ENCODE measurements around the gene GOLGB1.
A peak's percentile ranks its signal among the peaks of the same experiment; 100 is the strongest.

Gene GOLGB1

DNA sequence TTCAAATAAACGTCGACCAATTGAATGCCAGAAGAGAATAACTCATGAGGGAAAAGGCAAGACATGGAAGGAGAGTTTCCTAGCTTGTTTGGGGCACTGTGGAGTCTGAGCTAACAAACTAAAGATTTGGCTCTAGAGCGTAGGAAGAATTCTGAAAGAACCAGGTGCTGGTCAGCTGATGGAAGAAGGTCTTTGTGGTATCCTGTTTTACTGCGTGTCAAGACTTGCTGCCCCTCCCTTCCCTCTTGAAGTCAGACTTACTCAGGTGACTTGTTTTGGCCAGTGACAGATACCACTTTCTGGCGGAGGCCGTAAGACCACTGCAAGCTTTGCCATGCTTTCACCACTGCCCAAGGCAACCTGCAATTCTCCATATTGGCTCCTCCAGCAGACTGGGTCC lies 88.2 kb downstream of the GOLGB1 start:
- Histone ChIP-seq H3K4me1 (ENCODE audit: control insufficient read depth, insufficient read depth, low read length, poor library complexity, severe bottlenecking) (peaks cover 38% of the 10 kb centered on the region), H3K4me3 (ENCODE audit: insufficient read depth, low read depth, low read length, poor library complexity, severe bottlenecking) (no peak overlapping the region), H3K36me3 (ENCODE audit: control insufficient read depth, insufficient read depth, low read length) (peaks cover 45% of the 10 kb centered on the region), H3K27me3 (replicated peaks; ENCODE audit: control insufficient read depth, insufficient read depth, low read length, poor library complexity, severe bottlenecking) (no peaks in the 10 kb centered on the region), H3K9me3 (ENCODE audit: control insufficient read depth, low read length) (no peaks in the 10 kb centered on the region), H3K27ac (ENCODE audit: insufficient read depth, low read length, poor library complexity, severe bottlenecking) (peak overlapping the region; percentile 88)
- no peak for DNase-seq

GRCh38 chr3:121660356-121661171 lies 89.0 kb downstream of the GOLGB1 start, which contains the start of gene HCLS1:
TSS of gene HCLS1 (minus strand) at chr3:121660903. CDS start at chr3:121658347, 2,556 bp downstream.
- Histone ChIP-seq H3K36me3 (ENCODE audit: control insufficient read depth, insufficient read depth, low read length) (peaks cover 42% of the 10 kb centered on the region), H3K9me3 (ENCODE audit: control insufficient read depth, low read length) (no peaks in the 10 kb centered on the region), H3K27me3 (replicated peaks; ENCODE audit: control insufficient read depth, insufficient read depth, low read length, poor library complexity, severe bottlenecking) (no peaks in the 10 kb centered on the region), H3K4me3 (ENCODE audit: insufficient read depth, low read depth, low read length, poor library complexity, severe bottlenecking) (peak within 1 kb of the TSS; percentile 50), H3K27ac (ENCODE audit: insufficient read depth, low read length, poor library complexity, severe bottlenecking) (peak within 1 kb of the TSS; percentile 88), H3K4me1 (ENCODE audit: control insufficient read depth, insufficient read depth, low read length, poor library complexity, severe bottlenecking) (peaks cover 38% of the 10 kb centered on the region)
- peak; percentile 48 to 66 (median 63) for DNase-seq

DNA sequence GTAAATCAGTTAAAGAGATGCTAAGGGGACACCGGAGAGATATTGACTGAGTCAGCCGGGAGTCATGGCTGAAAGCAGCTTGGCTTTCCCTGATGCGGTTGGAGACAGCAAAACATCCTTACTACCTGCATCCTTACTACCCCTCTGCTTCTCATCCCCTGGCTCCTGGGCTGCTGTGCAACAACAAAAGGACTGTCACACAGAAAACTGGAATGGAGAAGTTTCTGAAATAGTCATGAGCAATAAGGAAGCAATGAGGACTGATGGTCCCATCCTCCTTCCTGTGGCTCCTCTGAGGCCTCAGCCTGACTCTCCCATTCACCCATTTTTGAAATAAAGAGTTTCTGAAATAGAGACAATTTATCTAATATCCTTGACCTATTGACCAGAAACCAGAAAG lies 90.0 kb downstream of the GOLGB1 start:
- H3K9me3 ChIP-seq (ENCODE audit: control insufficient read depth, low read length) = no peaks in the 10 kb centered on the region
- peak overlapping the region; percentile 50 for H3K4me3 ChIP-seq (ENCODE audit: insufficient read depth, low read depth, low read length, poor library complexity, severe bottlenecking)
- H3K27me3 ChIP-seq (replicated peaks; ENCODE audit: control insufficient read depth, insufficient read depth, low read length, poor library complexity, severe bottlenecking) = no peaks in the 10 kb centered on the region
- H3K27ac ChIP-seq (ENCODE audit: insufficient read depth, low read length, poor library complexity, severe bottlenecking) = peak overlapping the region; percentile 88
- peaks cover 43% of the 10 kb centered on the region for H3K4me1 ChIP-seq (ENCODE audit: control insufficient read depth, insufficient read depth, low read length, poor library complexity, severe bottlenecking)
- DNase-seq = no peak
- peaks cover 32% of the 10 kb centered on the region for H3K36me3 ChIP-seq (ENCODE audit: control insufficient read depth, insufficient read depth, low read length)

- Histone ChIP-seq H3K4me1 (ENCODE audit: control insufficient read depth, insufficient read depth, low read length, poor library complexity, severe bottlenecking) (peaks cover 43% of the 10 kb centered on the region), H3K9me3 (ENCODE audit: control insufficient read depth, low read length) (no peaks in the 10 kb centered on the region), H3K27ac (ENCODE audit: insufficient read depth, low read length, poor library complexity, severe bottlenecking) (peak overlapping the region; percentile 88), H3K36me3 (ENCODE audit: control insufficient read depth, insufficient read depth, low read length) (peaks cover 28% of the 10 kb centered on the region), H3K4me3 (ENCODE audit: insufficient read depth, low read depth, low read length, poor library complexity, severe bottlenecking) (peak overlapping the region; percentile 50), H3K27me3 (replicated peaks; ENCODE audit: control insufficient read depth, insufficient read depth, low read length, poor library complexity, severe bottlenecking) (no peaks in the 10 kb centered on the region)
- DNase-seq = no peak
Observed at GRCh38 chr3:121658716-121659435, 90.7 kb downstream of the GOLGB1 start.

- H3K27ac ChIP-seq (ENCODE audit: insufficient read depth, low read length, poor library complexity, severe bottlenecking) = peak overlapping the region; percentile 41
Observed at GRCh38 chr3:121654493-121655385, 94.8 kb downstream of the GOLGB1 start.

DNA sequence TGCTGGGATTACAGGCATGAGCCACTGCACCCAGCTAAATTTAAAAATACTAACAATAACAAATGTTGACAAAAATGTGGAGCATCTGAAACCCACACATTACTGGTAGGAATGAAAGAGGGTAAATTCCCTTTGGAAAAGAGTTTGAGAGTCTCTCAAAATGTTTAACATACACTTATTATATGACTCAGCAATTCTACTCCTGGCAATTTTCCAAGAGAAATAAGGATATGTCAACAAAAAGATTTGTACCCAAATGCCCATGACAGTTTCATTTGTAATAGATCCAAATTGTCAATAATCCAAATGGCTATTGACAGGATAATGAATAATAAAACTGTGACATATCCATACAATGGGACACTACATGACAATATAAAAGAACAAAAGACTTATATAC lies 97.9 kb downstream of the GOLGB1 start:
- Histone ChIP-seq H3K27ac (ENCODE audit: insufficient read depth, low read length, poor library complexity, severe bottlenecking) (no peak overlapping the region), H3K9me3 (ENCODE audit: control insufficient read depth, low read length) (no peaks in the 10 kb centered on the region), H3K36me3 (ENCODE audit: control insufficient read depth, insufficient read depth, low read length) (peaks cover 42% of the 10 kb centered on the region), H3K27me3 (replicated peaks; ENCODE audit: control insufficient read depth, insufficient read depth, low read length, poor library complexity, severe bottlenecking) (no peaks in the 10 kb centered on the region), H3K4me3 (ENCODE audit: insufficient read depth, low read depth, low read length, poor library complexity, severe bottlenecking) (no peak overlapping the region), H3K4me1 (ENCODE audit: control insufficient read depth, insufficient read depth, low read length, poor library complexity, severe bottlenecking) (peaks cover 11% of the 10 kb centered on the region)
- DNase-seq = no peak

More at GRCh38 chr3:121654493-121655385, 94.8 kb downstream of the GOLGB1 start:
- H3K27me3 ChIP-seq (replicated peaks; ENCODE audit: control insufficient read depth, insufficient read depth, low read length, poor library complexity, severe bottlenecking) = no peaks in the 10 kb centered on the region
- no peak for DNase-seq
- no peaks in the 10 kb centered on the region for H3K9me3 ChIP-seq (ENCODE audit: control insufficient read depth, low read length)
- no peak overlapping the region for H3K4me3 ChIP-seq (ENCODE audit: insufficient read depth, low read depth, low read length, poor library complexity, severe bottlenecking)
- H3K36me3 ChIP-seq (ENCODE audit: control insufficient read depth, insufficient read depth, low read length) = peaks cover 45% of the 10 kb centered on the region
- peaks cover 38% of the 10 kb centered on the region for H3K4me1 ChIP-seq (ENCODE audit: control insufficient read depth, insufficient read depth, low read length, poor library complexity, severe bottlenecking)

GRCh38 chr3:121649645-121650044 lies 99.9 kb downstream of the GOLGB1 start:
- DNase-seq = no peak
- no peaks in the 10 kb centered on the region for H3K27me3 ChIP-seq (replicated peaks; ENCODE audit: control insufficient read depth, insufficient read depth, low read length, poor library complexity, severe bottlenecking)
- no peak overlapping the region for H3K4me3 ChIP-seq (ENCODE audit: insufficient read depth, low read depth, low read length, poor library complexity, severe bottlenecking)
- peaks cover 39% of the 10 kb centered on the region for H3K36me3 ChIP-seq (ENCODE audit: control insufficient read depth, insufficient read depth, low read length)
- H3K9me3 ChIP-seq (ENCODE audit: control insufficient read depth, low read length) = no peaks in the 10 kb centered on the region
- peaks cover 5% of the 10 kb centered on the region for H3K4me1 ChIP-seq (ENCODE audit: control insufficient read depth, insufficient read depth, low read length, poor library complexity, severe bottlenecking)
- no peak overlapping the region for H3K27ac ChIP-seq (ENCODE audit: insufficient read depth, low read length, poor library complexity, severe bottlenecking)

GRCh38 chr3:121648219-121648958 lies 101.2 kb downstream of the GOLGB1 start:
- DNase-seq = no peak
- H3K9me3 ChIP-seq (ENCODE audit: control insufficient read depth, low read length) = no peaks in the 10 kb centered on the region
- H3K4me1 ChIP-seq (ENCODE audit: control insufficient read depth, insufficient read depth, low read length, poor library complexity, severe bottlenecking) = peaks cover 5% of the 10 kb centered on the region
- peaks cover 48% of the 10 kb centered on the region for H3K36me3 ChIP-seq (ENCODE audit: control insufficient read depth, insufficient read depth, low read length)
- H3K27me3 ChIP-seq (replicated peaks; ENCODE audit: control insufficient read depth, insufficient read depth, low read length, poor library complexity, severe bottlenecking) = no peaks in the 10 kb centered on the region
- no peak overlapping the region for H3K27ac ChIP-seq (ENCODE audit: insufficient read depth, low read length, poor library complexity, severe bottlenecking)
- H3K4me3 ChIP-seq (ENCODE audit: insufficient read depth, low read depth, low read length, poor library complexity, severe bottlenecking) = no peak overlapping the region

GRCh38 chr3:121645054-121645453 lies 104.5 kb downstream of the GOLGB1 start:
- peaks cover 59% of the 10 kb centered on the region for H3K36me3 ChIP-seq (ENCODE audit: control insufficient read depth, insufficient read depth, low read length)
- no peaks in the 10 kb centered on the region for H3K27me3 ChIP-seq (replicated peaks; ENCODE audit: control insufficient read depth, insufficient read depth, low read length, poor library complexity, severe bottlenecking)
- no peaks in the 10 kb centered on the region for H3K9me3 ChIP-seq (ENCODE audit: control insufficient read depth, low read length)
- no peak for DNase-seq
- H3K4me3 ChIP-seq (ENCODE audit: insufficient read depth, low read depth, low read length, poor library complexity, severe bottlenecking) = no peak overlapping the region
- no peak overlapping the region for H3K27ac ChIP-seq (ENCODE audit: insufficient read depth, low read length, poor library complexity, severe bottlenecking)
- no peaks in the 10 kb centered on the region for H3K4me1 ChIP-seq (ENCODE audit: control insufficient read depth, insufficient read depth, low read length, poor library complexity, severe bottlenecking)
